Colonic mucosa (tissue), 4 donors: ENCODE measurements around the gene TAS2R3. TPM values are rescaled to one million over a fixed set of nuclear protein-coding genes. Genes with fewer than 3 reads are reported as not detected.

Experiments
- DNase-seq: peaks from one replicate; pipeline ENCODE4 v3.0.0-alpha.2; 2020
- H3K27ac ChIP-seq: fragments of 200-600 bp; one replicate; pipeline ENCODE4 v1.8.0; 2021
- H3K27me3 ChIP-seq: fragments of 200-600 bp; one replicate; pipeline ENCODE4 v1.8.0; 2021
- H3K36me3 ChIP-seq: fragments of 200-600 bp; one replicate; pipeline ENCODE4 v1.8.0; 2021
- H3K4me1 ChIP-seq: fragments of 200-600 bp; one replicate; pipeline ENCODE4 v1.8.0; 2021; ENCODE audit warnings: mild to moderate bottlenecking
- H3K4me3 ChIP-seq: fragments of 200-600 bp; one replicate; pipeline ENCODE4 v1.8.0; 2021
- H3K9ac ChIP-seq, 2 donors: one replicate each; pipeline ENCODE4 v1.7.0; 2013; ENCODE audit warnings: control low read depth in 2 of 2, low read depth in 2 of 2, low read length in 2 of 2
- H3K9me3 ChIP-seq: fragments of 200-600 bp; one replicate; pipeline ENCODE4 v1.8.0; 2021
- CTCF ChIP-seq: fragments of 200-600 bp; IDR thresholded peaks from one replicate; pipeline ENCODE4 v1.8.0; 2022; ENCODE audit warnings: antibody characterized with exemption, mild to moderate bottlenecking
- intact Hi-C: fragments of 100-400 bp; cut with DNase I; formaldehyde crosslinking; loops from one replicate; pipeline ENCODE4 v1.14.1; 2022
- total RNA-seq, 2 donors: library from RNA; stranded (reverse); fragmentation: NEBNext Ultra II Directional in 1 of 2; extraction: Animal tissue kit (Norgen Biotek cat#: 25700) in 1 of 2; gene quantifications; one replicate each; pipeline ENCODE4 v1.2.1, GENCODE V29; 2021
- donor health status: healthy.
- donor health status: DM: no; HTN: no; CAD: no.
- donor health status: DM: no; HTN: no; CAD: no.

TAS2R3 gene
- total RNA-seq, 2 donors from 2014 or later, result 0.58 to 0.94 TPM

DNA sequence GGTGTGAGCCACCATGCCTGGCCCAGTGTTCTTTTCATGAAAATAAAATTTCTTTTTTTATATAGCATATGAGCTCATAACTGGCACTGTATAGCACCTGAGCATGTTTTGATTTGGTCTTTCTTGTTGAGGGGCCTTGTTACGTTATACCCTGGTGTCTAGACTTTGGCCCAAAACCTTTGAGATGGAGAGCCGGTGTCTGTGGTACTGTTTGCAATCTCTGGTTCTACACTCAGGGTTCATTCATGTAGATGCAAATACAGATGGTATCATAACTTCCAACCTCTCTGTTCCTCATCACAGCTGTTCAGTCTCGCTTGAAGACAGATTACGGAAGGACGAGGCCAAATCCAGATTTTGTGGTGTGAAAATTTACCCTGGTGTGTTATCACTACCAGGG is 26.0 kb downstream of the TAS2R3 start, which contains the start of gene TAS2R5:
Gene TAS2R5 (plus strand): TSS at position 301 of the 400 bp plus-strand sequence. CDS start 145 bp downstream, outside the sequence.
- Histone ChIP-seq H3K27ac (no peak within 1 kb of the TSS), H3K36me3 (no peaks in the 10 kb centered on the region), H3K27me3 (no peaks in the 10 kb centered on the region), H3K4me3 (no peak within 1 kb of the TSS), H3K4me1 (no peaks in the 10 kb centered on the region), H3K9ac (no peak within 1 kb of the TSS), H3K9me3 (no peaks in the 10 kb centered on the region)
- intact Hi-C loops, result no loop called here
- no peak for TF ChIP-seq CTCF
- DNase-seq, result no peak

DNA sequence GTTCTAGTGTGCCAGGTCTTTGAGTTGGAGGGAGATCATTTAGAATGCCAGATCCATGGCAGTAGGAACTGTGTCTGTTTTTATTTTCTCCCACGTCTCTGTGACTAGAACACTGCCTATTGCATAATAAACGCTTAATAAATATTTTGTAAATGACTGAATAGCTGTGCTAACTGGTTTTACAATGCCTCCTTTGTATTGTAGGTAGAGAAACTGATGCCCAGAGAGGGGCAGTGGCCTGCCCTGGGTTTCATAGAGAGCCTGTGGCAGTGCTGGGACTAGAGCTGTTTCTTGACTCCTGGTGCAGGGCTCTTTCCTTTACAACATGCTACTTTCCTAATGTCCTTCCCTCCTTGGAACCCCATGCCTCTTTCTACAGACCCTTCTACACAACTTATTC is 28.6 kb downstream of the TAS2R3 start:
- intact Hi-C loops, result no loop called here
- H3K36me3 ChIP-seq, result no peaks in the 10 kb centered on the region
- H3K9me3 ChIP-seq, result no peaks in the 10 kb centered on the region
- H3K27me3 ChIP-seq, result no peaks in the 10 kb centered on the region
- no peak overlapping the region for H3K9ac ChIP-seq
- DNase-seq, result no peak
- no peak overlapping the region for H3K4me3 ChIP-seq
- H3K4me1 ChIP-seq, result no peaks in the 10 kb centered on the region
- TF ChIP-seq CTCF, result no peak
- H3K27ac ChIP-seq, result no peak overlapping the region

Other genes with a start within 250 kb of the TAS2R3 start
- 10 to 100 TPM; 19.6 to 21.1 TPM for gene AGK, start 212.7 kb upstream of the TAS2R3 start, total RNA-seq
- 10 to 100 TPM; 32.3 to 38.1 TPM for gene DENND11, start 61.9 kb upstream of the TAS2R3 start, total RNA-seq
- not detected for gene WEE2, start 55.7 kb upstream of the TAS2R3 start, total RNA-seq
- 100 to 1,000 TPM in 1 of 2 donors, 10 to 100 TPM in 1; 76.7 to 130 TPM for gene SSBP1, start 25.7 kb upstream of the TAS2R3 start, total RNA-seq
- gene TAS2R4, start 12.6 kb downstream of the TAS2R3 start, total RNA-seq, result under 1 TPM; 0.62 to 0.66 TPM
- 1 to 10 TPM in 1 of 2 donors, under 1 TPM in 1; 0.98 to 1.2 TPM for gene TAS2R5, start 26.1 kb downstream of the TAS2R3 start, total RNA-seq
- not detected for gene PRSS37, start 77.4 kb downstream of the TAS2R3 start, total RNA-seq
- not detected for gene OR9A4, start 152.3 kb downstream of the TAS2R3 start, total RNA-seq
- gene CLEC5A, start 182.9 kb downstream of the TAS2R3 start, total RNA-seq, result under 1 TPM in 1 of 2 donors, not detected in 1; 0.27 TPM
- not detected for gene TAS2R38, start 209.7 kb downstream of the TAS2R3 start, total RNA-seq
- 1 to 10 TPM; 1.5 to 3.3 TPM for gene MGAM, start 231.8 kb downstream of the TAS2R3 start, total RNA-seq